GM18499 (cell line): Measurements from ENCODE around the gene ACTL6B.

Experiments used
- ATAC-seq: cut with Tn5 transposase; IDR thresholded peaks from one replicate; pipeline ENCODE4 v1.9.1; 2021; ENCODE audit warnings: moderate number of reproducible peaks; ENCODE audit not compliant: insufficient read depth, unreplicated experiment

Gene ACTL6B

GRCh38 chr7:100684534-100685042, 28.3 kb upstream of the ACTL6B start:
- no peak for ATAC-seq

- no peak for ATAC-seq
Observed at GRCh38 chr7:100683659-100684533, 27.6 kb upstream of the ACTL6B start.

- no peak for ATAC-seq
Observed at GRCh38 chr7:100682991-100683658, 26.9 kb upstream of the ACTL6B start.

GRCh38 chr7:100682228-100682741, 26.0 kb upstream of the ACTL6B start:
- ATAC-seq, result no peak

- no peak for ATAC-seq
Observed at GRCh38 chr7:100681491-100682227, 25.4 kb upstream of the ACTL6B start.

GRCh38 chr7:100680576-100681271, 24.5 kb upstream of the ACTL6B start:
- no peak for ATAC-seq

GRCh38 chr7:100679927-100680575, 23.8 kb upstream of the ACTL6B start:
- ATAC-seq, result no peak

- no peak for ATAC-seq
Observed at GRCh38 chr7:100679129-100679926, 23.1 kb upstream of the ACTL6B start.

- no peak for ATAC-seq
Observed at GRCh38 chr7:100678291-100678984, 22.2 kb upstream of the ACTL6B start.

GRCh38 chr7:100677308-100678267, 21.3 kb upstream of the ACTL6B start:
- no peak for ATAC-seq

GRCh38 chr7:100676501-100677306, 20.5 kb upstream of the ACTL6B start:
- no peak for ATAC-seq

- ATAC-seq, result no peak
Observed at GRCh38 chr7:100675581-100676350, 19.5 kb upstream of the ACTL6B start.

- ATAC-seq, result no peak
Observed at GRCh38 chr7:100675105-100675451, 18.8 kb upstream of the ACTL6B start.

GRCh38 chr7:100674411-100675104, 18.3 kb upstream of the ACTL6B start:
- ATAC-seq, result no peak

- ATAC-seq, result no peak
Observed at GRCh38 chr7:100673942-100674410, 17.7 kb upstream of the ACTL6B start.
